HK-2 (cell line): ENCODE results near the gene C7orf33.
"Not testable (repeated sequence)": the region's sequence is repeated elsewhere in the genome, so short reads cannot be mapped to it uniquely, and the experiment has no call there.

Source experiments
- DNase-seq: peaks from one replicate; pipeline ENCODE4 v3.0.0-alpha.2; 2018; ENCODE audit not compliant: unreplicated experiment

Gene C7orf33

GRCh38 chr7:148590471-148590870 lies at the start of gene C7orf33:
C7orf33 (plus strand) TSS chr7:148590766; CDS start chr7:148590926, 160 bp downstream.
- no peak for DNase-seq

- DNase-seq: no peak
These were observed 48.6 kb upstream of the C7orf33 start for GRCh38 chr7:148541891-148542504.

- DNase-seq: no peak
These were observed 47.3 kb upstream of the C7orf33 start for GRCh38 chr7:148543302-148543701.

- no peak for DNase-seq
These were observed 45.4 kb upstream of the C7orf33 start for GRCh38 chr7:148545172-148545571.

DNA sequence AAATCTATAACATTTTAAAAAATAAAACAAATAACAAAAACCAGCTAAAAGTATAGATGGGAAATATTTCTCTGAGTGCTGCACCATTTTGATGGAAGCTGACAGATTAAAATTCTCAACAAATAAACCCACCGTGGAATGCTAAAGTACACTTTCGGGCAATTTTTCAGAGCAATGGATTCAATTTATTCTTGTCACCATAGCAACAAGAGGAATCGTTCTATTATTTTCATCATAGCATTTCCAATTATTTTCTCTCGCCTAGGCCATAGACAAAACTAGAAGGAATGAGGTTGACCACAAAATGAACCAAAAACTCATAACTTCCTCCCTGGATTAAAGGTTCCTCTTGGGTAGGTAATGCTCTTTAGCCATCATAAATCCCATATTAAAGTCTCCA lies 44.6 kb upstream of the C7orf33 start:
- DNase-seq: no peak

DNA sequence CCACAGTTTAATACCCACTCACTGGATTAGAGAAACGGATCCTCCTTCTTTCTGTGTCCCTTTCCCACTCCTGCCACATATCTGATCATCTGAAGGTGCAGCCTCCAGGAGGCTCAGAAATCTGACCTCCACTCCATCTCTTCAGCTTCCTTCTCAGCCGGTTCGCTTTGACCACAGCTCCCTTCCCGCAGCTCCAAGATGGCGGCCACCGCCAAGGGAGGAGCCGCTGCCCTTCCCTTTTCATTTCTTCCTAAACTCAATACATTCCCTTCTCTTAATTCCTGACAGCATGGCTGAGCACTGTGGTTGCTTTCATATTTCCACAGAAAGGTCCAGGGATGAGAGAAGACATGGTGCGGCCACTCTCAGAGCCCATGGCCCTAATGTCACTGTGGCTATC lies 43.7 kb upstream of the C7orf33 start:
- no peak for DNase-seq

DNA sequence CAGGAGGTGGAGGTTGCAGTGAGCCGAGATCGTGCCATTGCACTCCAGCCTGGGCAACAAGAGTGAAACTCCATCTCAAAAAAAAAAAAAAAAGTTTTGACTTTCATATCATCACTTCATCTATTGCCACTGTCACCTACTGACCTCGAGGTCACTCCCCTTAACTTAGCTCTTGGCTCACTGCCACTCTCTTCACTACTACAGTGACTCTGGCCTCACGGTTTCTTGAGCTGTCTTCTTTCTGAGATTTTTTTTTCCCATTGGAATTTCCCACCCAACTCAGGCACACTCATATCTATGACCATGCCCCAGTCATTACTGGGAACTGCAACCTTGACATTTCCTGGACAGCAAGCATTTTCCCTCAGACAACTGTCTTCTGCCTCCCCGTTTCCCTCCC lies 42.6 kb upstream of the C7orf33 start:
- no peak for DNase-seq

DNA sequence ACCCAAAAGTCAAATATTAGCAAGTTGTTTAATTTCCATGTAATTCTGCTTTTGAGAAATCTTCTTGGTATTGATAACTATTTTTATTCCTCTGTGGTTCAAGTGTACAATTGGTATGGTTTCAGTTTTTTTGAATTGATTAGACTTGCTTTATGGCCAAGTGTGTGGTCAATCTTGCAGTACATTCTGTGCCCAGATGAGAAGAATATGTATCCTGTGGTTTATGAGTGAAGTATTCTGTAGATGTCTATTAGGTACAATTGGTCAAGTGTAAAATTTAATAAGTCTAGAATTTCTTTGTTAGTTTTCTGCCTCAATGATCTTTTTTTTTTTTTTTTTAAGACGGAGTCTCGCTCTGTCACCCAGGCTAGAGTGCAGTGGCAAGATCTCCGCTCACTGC lies 36.6 kb upstream of the C7orf33 start:
- no peak for DNase-seq

DNA sequence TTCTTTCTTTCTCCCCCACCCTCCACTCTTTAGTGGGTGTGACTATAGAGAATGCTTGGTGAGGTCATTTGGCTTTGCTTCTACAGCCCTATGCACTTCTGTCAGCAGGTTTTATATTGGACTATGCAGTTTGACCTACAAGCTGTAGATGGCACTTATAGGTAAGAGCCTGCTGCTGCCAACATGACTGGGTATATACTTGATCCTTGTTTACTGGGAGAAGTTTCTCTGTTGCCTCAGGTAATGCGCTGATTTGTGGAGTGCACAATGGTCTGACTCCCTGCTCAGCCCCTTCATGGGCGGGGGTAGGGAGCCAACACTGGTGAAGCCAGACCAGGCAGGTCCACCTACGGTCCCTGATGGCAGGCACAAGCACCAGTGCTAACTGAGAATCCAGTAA lies 33.7 kb upstream of the C7orf33 start:
- DNase-seq: no peak

DNA sequence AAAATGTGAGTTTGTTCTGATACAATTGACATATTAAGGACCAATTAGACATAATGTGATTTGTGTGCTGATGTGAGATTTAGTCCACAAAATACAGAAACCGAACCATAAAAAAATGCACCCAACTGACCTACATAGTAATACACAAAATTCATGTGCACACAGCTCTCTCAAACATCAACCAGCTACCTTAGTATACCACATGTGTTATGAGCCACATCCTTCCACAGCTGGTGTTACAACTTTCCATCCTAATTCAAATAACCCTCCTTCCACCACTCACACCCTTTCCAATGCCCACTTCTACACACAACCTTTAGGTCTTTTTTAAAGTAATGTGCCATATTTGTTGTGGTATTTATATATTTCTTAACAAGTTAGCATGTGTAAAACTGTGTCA lies 31.7 kb upstream of the C7orf33 start:
- DNase-seq: no peak

DNA sequence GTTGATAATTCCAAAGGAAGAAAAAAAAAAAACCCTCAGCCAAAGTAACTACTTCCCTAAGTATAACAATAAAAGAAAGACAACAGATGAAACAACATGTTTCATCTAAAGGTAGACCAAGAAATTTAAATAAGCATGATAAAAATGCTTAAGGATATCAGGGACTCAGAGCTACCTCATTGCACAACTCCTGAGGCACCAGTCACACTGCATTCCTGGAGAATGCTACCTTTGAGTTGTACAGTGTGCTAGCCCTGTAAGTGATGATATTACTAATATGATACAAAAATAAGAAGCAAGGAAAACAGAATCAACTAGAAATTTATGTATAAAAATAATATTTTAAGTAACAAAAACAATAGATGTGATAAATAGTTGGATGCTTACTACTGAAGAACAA lies 29.5 kb upstream of the C7orf33 start:
- no peak for DNase-seq

DNA sequence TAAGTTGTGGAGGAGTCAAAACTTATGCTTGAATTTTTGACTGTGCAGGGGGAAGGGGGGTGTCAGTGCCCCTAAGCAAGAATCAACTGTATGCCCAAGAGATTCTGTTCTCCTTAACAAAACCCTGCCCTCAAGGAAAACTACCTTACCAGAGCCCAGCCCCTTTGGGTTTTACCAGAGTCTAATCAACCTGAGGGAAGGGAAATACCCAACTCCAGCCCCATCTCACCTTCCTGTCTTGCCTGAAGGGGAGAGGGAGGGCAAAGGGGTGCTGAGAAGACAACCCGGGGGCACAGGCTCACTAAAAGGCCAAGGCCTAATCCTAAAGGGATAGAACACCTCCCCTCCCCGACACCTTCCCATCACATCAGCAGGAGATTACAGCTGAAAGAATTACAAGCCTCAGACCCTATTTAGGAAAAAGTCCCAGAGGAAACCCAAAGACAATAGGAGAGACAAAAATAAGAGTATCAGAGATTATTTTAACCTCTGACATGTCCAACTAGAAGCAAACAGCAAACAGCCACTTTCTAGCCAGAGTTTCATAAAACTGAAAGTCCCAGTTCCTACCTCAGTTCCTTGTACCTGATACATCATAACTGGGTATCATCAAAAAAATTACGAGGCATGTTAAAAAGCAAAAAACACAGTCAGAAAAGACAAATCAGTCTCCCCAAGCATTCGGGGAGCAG lies 26.8 kb upstream of the C7orf33 start:
- no peak for DNase-seq

DNA sequence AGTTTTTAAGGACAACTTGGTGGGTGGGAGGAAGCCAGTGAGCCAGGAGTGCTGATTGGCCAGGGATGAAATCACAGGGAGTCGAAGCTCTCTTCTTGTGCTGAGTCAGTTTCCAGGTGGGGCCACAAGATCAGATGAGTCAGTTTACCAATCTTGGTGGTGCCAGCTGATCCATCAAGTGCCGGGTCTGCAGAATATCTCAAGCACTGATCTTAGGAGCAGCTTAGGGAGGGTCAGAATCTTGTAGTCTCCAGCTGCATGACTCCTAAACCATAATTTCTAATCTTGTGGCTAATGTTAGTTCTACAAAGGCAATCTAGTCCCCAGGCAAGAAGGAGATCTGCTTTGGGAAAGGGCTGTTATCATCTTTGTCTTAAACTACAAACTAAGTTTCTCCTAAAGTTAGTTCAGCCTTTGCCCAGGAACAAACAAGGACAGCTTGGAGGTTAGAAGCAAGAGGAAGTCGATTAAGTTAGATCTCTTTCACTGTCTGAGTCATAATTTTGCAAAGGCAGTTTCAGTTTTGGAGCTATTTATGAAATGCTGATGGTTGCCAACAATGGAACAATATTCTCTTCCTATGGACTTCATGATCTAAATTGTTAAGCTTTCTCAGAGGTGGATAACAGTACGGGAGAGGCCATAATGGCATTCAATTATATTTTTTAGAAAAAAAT lies 26.2 kb upstream of the C7orf33 start:
- not testable (repeated sequence) for DNase-seq

- no peak for DNase-seq
These were observed 23.8 kb upstream of the C7orf33 start for GRCh38 chr7:148566736-148567135.

- DNase-seq: no peak
These were observed 23.0 kb upstream of the C7orf33 start for GRCh38 chr7:148567524-148567923.

DNA sequence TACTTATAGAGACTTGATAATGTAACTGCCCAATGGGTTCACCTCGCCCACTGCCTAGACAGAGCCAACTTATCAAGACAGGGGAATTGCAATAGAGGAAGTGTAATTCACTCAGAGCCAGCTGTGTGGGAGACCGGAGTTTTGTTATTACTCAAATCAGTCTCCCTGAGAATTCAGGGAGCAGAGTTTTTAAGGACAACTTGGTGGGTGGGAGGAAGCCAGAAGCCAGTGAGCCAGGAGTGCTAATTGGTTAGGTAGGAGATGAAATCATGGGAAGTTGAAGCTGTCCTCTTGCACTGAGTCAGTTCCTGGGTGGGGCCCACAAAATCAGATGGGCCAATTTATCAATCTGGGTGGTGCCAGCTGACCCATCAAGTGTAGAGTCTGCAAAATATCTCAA lies 20.1 kb upstream of the C7orf33 start:
- no peak for DNase-seq

DNA sequence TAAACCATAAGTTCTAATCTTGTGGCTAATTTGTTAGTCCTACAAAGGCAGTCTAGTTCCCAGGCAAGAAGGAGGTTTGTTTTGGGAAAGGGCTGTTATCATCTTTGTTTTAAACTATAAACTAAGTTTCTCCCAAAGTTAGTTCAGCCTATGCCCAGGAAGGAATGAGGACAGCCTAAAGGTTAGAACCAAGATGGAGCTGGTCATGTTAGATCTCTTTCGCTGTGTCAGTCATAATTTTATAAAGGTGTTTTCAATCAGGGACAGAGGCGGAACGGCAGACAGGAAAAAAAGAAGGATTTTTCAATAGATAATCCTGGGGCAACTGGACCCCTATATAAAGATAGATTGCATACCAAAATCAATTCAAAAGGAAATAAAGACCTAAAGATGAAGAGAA lies 19.6 kb upstream of the C7orf33 start:
- DNase-seq: not testable (repeated sequence)

DNA sequence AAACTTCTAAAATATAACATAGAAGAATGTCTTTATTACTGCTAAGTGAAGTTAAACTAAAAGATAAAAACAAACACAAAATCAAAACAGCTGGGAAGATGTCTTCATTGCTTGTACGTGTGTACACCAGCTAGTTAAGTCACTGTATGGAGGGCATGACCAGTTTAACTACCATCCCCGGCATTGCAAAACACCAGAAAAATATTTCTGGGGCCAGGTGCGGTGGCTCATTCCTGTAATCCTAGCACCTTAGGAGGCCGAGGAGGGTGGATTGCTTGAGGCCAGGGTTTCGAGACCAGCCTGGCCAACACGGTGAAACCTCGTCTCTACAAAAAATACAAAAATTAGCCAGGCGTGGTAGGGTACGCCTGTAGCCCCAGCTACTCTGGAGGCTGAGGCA lies 19.2 kb upstream of the C7orf33 start:
- no peak for DNase-seq

- DNase-seq: no peak
These were observed 18.5 kb upstream of the C7orf33 start for GRCh38 chr7:148572067-148572522.

GRCh38 chr7:148573581-148573980 lies 17.0 kb upstream of the C7orf33 start:
- DNase-seq: not testable (repeated sequence)

- DNase-seq: peak; percentile 55
These were observed 14.7 kb upstream of the C7orf33 start for GRCh38 chr7:148575640-148576411.

DNA sequence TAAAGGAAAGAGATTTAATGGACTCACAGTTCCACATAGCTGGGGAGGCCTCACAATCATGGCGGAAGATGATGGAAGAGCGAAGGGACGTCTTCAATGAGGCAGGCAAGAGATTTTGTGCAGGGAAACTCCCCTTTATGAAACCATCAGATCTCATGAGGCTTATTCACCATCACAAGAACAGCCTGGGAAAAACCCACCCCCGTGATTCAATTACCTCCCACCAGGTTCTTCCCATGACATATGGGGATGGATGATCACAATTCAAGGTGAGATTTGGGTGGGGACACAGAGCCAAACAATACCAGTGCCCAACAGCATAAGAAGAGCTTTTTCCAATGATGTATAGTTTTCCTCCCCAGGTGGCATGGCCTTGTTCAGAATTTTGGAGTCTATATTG lies 11.2 kb upstream of the C7orf33 start:
- DNase-seq: no peak
